Activated T-cell treated with anti-CD3 and anti-CD28 coated beads, Interleukin-2, amount 50 U/mL, for 4 hours (primary cell): ENCODE data around the gene ZNF521. TPM values are rescaled to one million over a fixed set of nuclear protein-coding genes. Genes with fewer than 3 reads are reported as not detected.

Source experiments
- ATAC-seq, 2 donors: fragments of 200-7000 bp; cut with Tn5 transposase; one replicate each; pipeline ENCODE4 v1.10.0; 2021
- DNase-seq: peaks from one replicate; pipeline ENCODE4 v3.0.0-alpha.2; 2020
- H3K27me3 Mint-ChIP-seq: one replicate; pipeline ENCODE4 v1.8.0; 2021; ENCODE audit warnings: low read depth, mixed read lengths
- H3K36me3 Mint-ChIP-seq: one replicate; pipeline ENCODE4 v1.8.0; 2022; ENCODE audit warnings: mixed read lengths; ENCODE audit not compliant: insufficient read depth
- H3K4me1 Mint-ChIP-seq: one replicate; pipeline ENCODE4 v1.8.0; 2021; ENCODE audit warnings: low read depth, mixed read lengths
- H3K4me3 Mint-ChIP-seq: one replicate; pipeline ENCODE4 v1.8.0; 2021; ENCODE audit warnings: mild to moderate bottlenecking, moderate library complexity, mixed read lengths
- H3K9me3 Mint-ChIP-seq: one replicate; pipeline ENCODE4 v1.8.0; 2021; ENCODE audit warnings: mixed read lengths
- total RNA-seq, 3 donors: library from RNA; stranded (reverse); gene quantifications; one replicate each; pipeline ENCODE4 v1.2.1, GENCODE V29; 2021

Gene ZNF521
- total RNA-seq, 3 donors from 2014 or later, result 0.15 to 0.33 (median 0.16) TPM

DNA sequence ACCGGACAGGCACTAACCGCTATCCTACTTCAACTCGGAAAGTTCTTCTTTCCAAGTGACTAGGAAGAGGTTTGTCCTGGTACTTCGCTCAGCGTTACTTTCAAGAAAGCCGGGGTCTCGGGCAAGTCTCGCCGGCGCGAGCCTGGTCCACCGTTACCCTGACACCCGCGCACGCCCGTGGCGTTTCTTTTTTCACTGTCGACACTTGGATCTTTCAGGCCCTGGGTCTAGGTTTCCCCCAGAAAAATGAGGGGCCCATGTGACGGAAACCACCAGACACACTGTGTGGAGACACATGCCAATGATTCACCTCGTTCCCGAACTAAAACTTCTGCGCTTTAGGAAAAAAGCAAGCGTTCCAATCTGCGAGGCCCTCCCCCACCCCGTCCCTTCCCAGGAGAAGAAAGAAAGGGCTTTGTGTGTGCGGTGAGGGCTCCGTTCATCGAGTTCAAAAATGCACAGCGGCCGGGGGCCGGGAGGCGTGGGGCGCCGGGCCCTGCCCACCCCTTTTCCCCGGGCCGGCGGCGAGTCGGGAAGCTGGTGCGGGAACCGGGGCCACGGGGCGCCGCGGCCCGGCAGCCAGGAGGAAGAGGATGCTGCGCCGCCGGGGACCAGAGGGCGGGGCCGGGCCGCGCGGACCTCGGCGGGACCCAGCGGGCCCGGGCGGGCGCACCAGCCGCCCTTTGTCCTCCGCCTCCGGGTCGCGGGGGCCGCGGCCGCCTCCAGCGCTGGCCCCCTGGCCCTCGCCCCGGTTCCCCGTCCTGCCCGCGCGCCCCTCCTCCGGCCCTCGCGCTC lies 2.6 kb downstream of the ZNF521 start:
- peaks cover 62% of the 10 kb centered on the region for H3K27me3 Mint-ChIP-seq
- peaks cover 5% of the 10 kb centered on the region for H3K9me3 Mint-ChIP-seq
- DNase-seq (no peak), ATAC-seq (peak in 1 of 2 donors; percentile 31)
- peaks cover 13% of the 10 kb centered on the region for H3K4me1 Mint-ChIP-seq
- H3K36me3 Mint-ChIP-seq, result no peaks in the 10 kb centered on the region
- peak overlapping the region; percentile 72 for H3K4me3 Mint-ChIP-seq

DNA sequence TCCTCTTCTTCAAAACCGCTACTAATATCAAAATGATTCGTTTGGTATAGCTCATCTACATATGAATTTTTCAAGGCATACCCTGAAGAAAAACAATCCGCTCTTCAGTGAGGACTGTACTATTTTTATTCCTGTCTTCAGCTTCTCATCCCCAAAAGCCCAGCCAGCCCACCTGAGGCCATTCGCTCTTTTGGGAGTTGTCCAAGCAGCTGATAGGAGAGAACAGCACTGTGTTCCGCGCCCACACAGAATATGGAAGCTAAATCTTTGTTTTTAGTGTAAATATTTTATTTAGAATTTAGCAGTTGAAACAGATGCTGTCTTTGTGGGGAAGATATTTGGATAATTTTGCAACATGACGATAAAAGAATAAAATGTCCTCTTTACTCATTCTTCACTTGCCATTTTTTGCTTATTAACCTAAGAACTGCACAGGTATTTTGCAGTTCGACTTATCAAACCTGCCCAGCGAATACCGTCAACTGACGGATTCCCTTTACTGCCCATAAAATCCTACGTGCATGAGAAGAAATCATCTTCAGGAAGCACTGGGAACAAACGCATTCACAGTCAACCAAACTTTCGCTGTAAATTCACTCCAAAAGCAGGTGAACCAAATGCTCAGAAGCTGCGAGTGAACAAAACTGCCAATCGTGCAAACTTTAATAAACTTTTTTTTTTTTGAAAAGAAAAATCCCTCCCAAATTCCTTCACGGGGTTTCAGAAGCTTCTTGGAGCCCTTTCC lies 3.4 kb downstream of the ZNF521 start:
- DNase-seq (no peak), ATAC-seq (no peak)
- Mint-ChIP-seq H3K4me3 (no peak overlapping the region), H3K4me1 (peaks cover 13% of the 10 kb centered on the region), H3K36me3 (no peaks in the 10 kb centered on the region), H3K27me3 (peaks cover 60% of the 10 kb centered on the region), H3K9me3 (peaks cover 5% of the 10 kb centered on the region)

DNA sequence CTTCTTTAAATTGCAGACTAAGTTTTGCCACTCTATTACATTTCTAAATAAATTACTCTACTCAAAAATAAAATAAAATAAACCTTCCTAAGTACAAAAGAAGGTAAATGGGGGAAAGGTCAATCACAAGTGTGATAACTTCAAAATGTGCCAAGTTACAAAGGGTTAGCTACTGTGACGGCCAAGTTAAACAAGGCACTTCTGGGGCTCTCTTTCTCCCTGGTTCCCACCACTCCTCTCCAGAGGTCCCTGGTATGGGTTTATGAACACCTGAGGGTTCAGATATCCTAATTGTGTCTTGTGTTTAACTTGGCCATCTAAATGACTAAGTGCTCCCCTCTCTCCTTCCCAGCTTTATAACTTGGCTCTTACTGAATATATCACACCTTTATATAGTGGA lies 5.4 kb downstream of the ZNF521 start:
- H3K36me3 Mint-ChIP-seq, result no peaks in the 10 kb centered on the region
- ATAC-seq, result no peak
- DNase-seq, result no peak
- no peak overlapping the region for H3K4me3 Mint-ChIP-seq
- H3K9me3 Mint-ChIP-seq, result peaks cover 5% of the 10 kb centered on the region
- H3K27me3 Mint-ChIP-seq, result peaks cover 51% of the 10 kb centered on the region
- H3K4me1 Mint-ChIP-seq, result peaks cover 12% of the 10 kb centered on the region

- no peak for ATAC-seq
- peaks cover 5% of the 10 kb centered on the region for H3K9me3 Mint-ChIP-seq
Observed at GRCh38 chr18:25345081-25345866, 6.7 kb downstream of the ZNF521 start.

GRCh38 chr18:25341831-25342230 lies 10.1 kb downstream of the ZNF521 start:
- peaks cover 5% of the 10 kb centered on the region for H3K9me3 Mint-ChIP-seq
- ATAC-seq (no peak), DNase-seq (no peak)
- peaks cover 17% of the 10 kb centered on the region for H3K27me3 Mint-ChIP-seq
- H3K36me3 Mint-ChIP-seq, result no peaks in the 10 kb centered on the region
- H3K4me3 Mint-ChIP-seq, result no peak overlapping the region
- no peaks in the 10 kb centered on the region for H3K4me1 Mint-ChIP-seq

More at GRCh38 chr18:25345081-25345866, 6.7 kb downstream of the ZNF521 start:
- no peak overlapping the region for H3K4me3 Mint-ChIP-seq
- DNase-seq, result no peak
- H3K36me3 Mint-ChIP-seq, result no peaks in the 10 kb centered on the region
- H3K27me3 Mint-ChIP-seq, result peaks cover 40% of the 10 kb centered on the region
- peaks cover 5% of the 10 kb centered on the region for H3K4me1 Mint-ChIP-seq

GRCh38 chr18:25340762-25341161 lies 11.2 kb downstream of the ZNF521 start:
- peaks cover 4% of the 10 kb centered on the region for H3K9me3 Mint-ChIP-seq
- no peaks in the 10 kb centered on the region for H3K4me1 Mint-ChIP-seq
- no peak overlapping the region for H3K4me3 Mint-ChIP-seq
- H3K27me3 Mint-ChIP-seq, result peaks cover 13% of the 10 kb centered on the region
- ATAC-seq (no peak), DNase-seq (no peak)
- no peaks in the 10 kb centered on the region for H3K36me3 Mint-ChIP-seq

DNA sequence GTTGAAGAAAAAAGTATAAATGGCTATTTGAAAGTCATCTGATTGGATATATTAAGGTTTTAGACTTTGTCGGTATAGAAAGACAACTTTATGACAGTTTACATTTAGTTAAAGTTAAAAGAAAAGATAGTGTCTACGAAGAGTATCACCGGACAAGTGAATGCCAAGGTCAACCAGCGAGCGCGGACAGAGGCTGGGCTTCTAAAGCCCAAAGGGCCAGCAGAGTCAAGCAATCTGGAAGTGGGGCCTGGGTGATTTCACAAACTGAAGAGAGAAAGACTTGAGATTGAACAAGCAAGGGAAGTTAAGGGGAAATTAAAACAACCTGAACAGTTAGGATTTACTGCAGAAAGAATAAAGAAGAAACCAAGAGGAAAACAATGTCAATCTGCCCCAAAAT lies 16.3 kb downstream of the ZNF521 start:
- no peak for DNase-seq
- H3K9me3 Mint-ChIP-seq, result peaks cover 4% of the 10 kb centered on the region
- no peaks in the 10 kb centered on the region for H3K36me3 Mint-ChIP-seq
- no peak for ATAC-seq
- no peaks in the 10 kb centered on the region for H3K4me1 Mint-ChIP-seq
- no peak overlapping the region for H3K4me3 Mint-ChIP-seq
- H3K27me3 Mint-ChIP-seq, result peaks cover 3% of the 10 kb centered on the region

- Mint-ChIP-seq H3K4me1 (no peaks in the 10 kb centered on the region), H3K36me3 (no peaks in the 10 kb centered on the region), H3K9me3 (peaks cover 4% of the 10 kb centered on the region), H3K4me3 (no peak overlapping the region), H3K27me3 (peaks cover 3% of the 10 kb centered on the region)
- ATAC-seq, result no peak
- no peak for DNase-seq
Observed at GRCh38 chr18:25335062-25335461, 16.9 kb downstream of the ZNF521 start.

GRCh38 chr18:25334588-25334987 lies 17.4 kb downstream of the ZNF521 start:
- H3K27me3 Mint-ChIP-seq, result peaks cover 3% of the 10 kb centered on the region
- H3K36me3 Mint-ChIP-seq, result no peaks in the 10 kb centered on the region
- peaks cover 4% of the 10 kb centered on the region for H3K9me3 Mint-ChIP-seq
- H3K4me1 Mint-ChIP-seq, result no peaks in the 10 kb centered on the region
- ATAC-seq (no peak), DNase-seq (no peak)
- no peak overlapping the region for H3K4me3 Mint-ChIP-seq

DNA sequence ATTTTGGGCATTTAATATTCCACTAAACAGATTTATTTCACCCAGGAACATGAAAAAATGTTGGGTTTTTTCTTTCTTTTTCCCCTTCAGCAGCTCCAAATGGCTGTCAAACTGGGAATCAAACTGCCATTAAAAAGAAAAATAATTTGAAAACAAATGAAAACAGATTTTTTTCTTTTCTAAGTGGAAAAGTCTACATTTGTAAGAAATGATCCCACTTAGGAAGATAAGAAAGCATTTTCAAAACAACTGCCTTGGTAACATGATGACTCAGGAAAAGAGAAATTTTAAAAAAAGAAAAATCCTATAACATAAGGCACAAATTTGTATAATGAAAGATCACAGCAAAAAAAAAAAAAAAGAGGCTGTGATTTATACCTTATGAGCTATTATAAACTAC lies 20.0 kb downstream of the ZNF521 start:
- Mint-ChIP-seq H3K36me3 (no peaks in the 10 kb centered on the region), H3K4me3 (no peak overlapping the region), H3K4me1 (no peaks in the 10 kb centered on the region), H3K27me3 (peaks cover 2% of the 10 kb centered on the region), H3K9me3 (no peaks in the 10 kb centered on the region)
- ATAC-seq, result no peak
- no peak for DNase-seq

GRCh38 chr18:25329783-25330182 lies 22.2 kb downstream of the ZNF521 start:
- Mint-ChIP-seq H3K27me3 (peaks cover 3% of the 10 kb centered on the region), H3K4me1 (no peaks in the 10 kb centered on the region), H3K4me3 (no peak overlapping the region), H3K9me3 (no peaks in the 10 kb centered on the region), H3K36me3 (no peaks in the 10 kb centered on the region)
- ATAC-seq (no peak), DNase-seq (no peak)

DNA sequence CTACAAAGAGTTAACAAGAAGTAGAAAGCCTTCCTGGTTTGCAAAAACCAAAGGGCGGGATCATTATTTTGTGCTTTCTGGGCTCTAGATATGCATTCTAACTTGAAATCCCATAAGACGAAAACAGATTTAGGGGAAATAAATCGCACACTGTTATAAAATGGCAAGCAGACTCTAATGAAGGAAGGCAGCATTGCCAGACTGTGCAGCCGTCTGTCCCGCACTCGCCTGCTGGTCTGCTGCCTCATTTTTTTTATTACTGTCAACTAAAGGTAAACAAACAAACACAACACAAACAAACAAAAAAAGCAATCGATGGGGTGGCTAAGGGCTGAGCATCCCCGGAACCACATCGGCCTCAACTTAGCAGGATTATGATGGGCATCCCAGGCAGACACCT lies 24.4 kb downstream of the ZNF521 start:
- ATAC-seq, result no peak
- H3K4me3 Mint-ChIP-seq, result no peak overlapping the region
- H3K27me3 Mint-ChIP-seq, result peaks cover 3% of the 10 kb centered on the region
- H3K36me3 Mint-ChIP-seq, result no peaks in the 10 kb centered on the region
- H3K9me3 Mint-ChIP-seq, result no peaks in the 10 kb centered on the region
- H3K4me1 Mint-ChIP-seq, result no peaks in the 10 kb centered on the region
- no peak for DNase-seq

GRCh38 chr18:25326361-25326952 lies 25.5 kb downstream of the ZNF521 start:
- no peaks in the 10 kb centered on the region for H3K4me1 Mint-ChIP-seq
- H3K4me3 Mint-ChIP-seq, result no peak overlapping the region
- H3K36me3 Mint-ChIP-seq, result no peaks in the 10 kb centered on the region
- peaks cover 3% of the 10 kb centered on the region for H3K27me3 Mint-ChIP-seq
- DNase-seq (no peak), ATAC-seq (no peak)
- no peaks in the 10 kb centered on the region for H3K9me3 Mint-ChIP-seq

GRCh38 chr18:25322806-25323205 lies 29.2 kb downstream of the ZNF521 start:
- H3K4me3 Mint-ChIP-seq, result no peak overlapping the region

More at GRCh38 chr18:25322806-25323205, 29.2 kb downstream of the ZNF521 start:
- no peak for DNase-seq
- H3K36me3 Mint-ChIP-seq, result no peaks in the 10 kb centered on the region
- H3K9me3 Mint-ChIP-seq, result no peaks in the 10 kb centered on the region
- H3K4me1 Mint-ChIP-seq, result no peaks in the 10 kb centered on the region
- H3K27me3 Mint-ChIP-seq, result peaks cover 3% of the 10 kb centered on the region
- no peak for ATAC-seq
